A673 (cell line): ENCODE data around the gene RNF213. TPM values are rescaled to one million over a fixed set of nuclear protein-coding genes. Genes with fewer than 3 reads are reported as not detected.

Experiments used
- BruUV-seq: library from RNA; stranded (reverse); fragments of 400-500 nt; replicated peaks from 2 replicates; lab custom pipeline; 2021; lab: Mats Ljungman, UMichigan
- CTCF ChIA-PET: fragments of 300-600 bp; sonication (Branson Sonifier 250); formaldehyde crosslinking; loops from one replicate; lab custom pipeline; 2022; ENCODE audit warnings: antibody characterized with exemption; lab: Charles Lee
- POLR2A ChIA-PET: fragments of 300-600 bp; sonication (Branson Sonifier 250); formaldehyde crosslinking; loops from one replicate; lab custom pipeline; 2022; ENCODE audit warnings: antibody characterized with exemption; ENCODE audit not compliant: low non-redundant PET; lab: Charles Lee
- DNase-seq: peaks from one replicate; pipeline ENCODE4 v3.0.0-alpha.2; 2015; ENCODE audit warnings: low spot score
- H3K27ac ChIP-seq: fragments of 200-600 bp; sonication (generic); 2 replicates; pipeline ENCODE4 v1.5.1; 2016; ENCODE audit warnings: mixed run types, low read depth, mild to moderate bottlenecking, mixed read lengths, antibody characterized with exemption, low read length; ENCODE audit not compliant: poor library complexity, severe bottlenecking
- H3K27me3 ChIP-seq: fragments of 200-600 bp; sonication (generic); replicated peaks from 2 replicates; pipeline ENCODE4 v1.6.1; 2017; ENCODE audit warnings: mixed run types, low read depth, mild to moderate bottlenecking, mixed read lengths, antibody characterized with exemption, low read length; ENCODE audit not compliant: insufficient read depth, poor library complexity
- H3K36me3 ChIP-seq: fragments of 200-600 bp; sonication (generic); 2 replicates; pipeline ENCODE4 v1.6.1; 2016; ENCODE audit warnings: mixed run types, mild to moderate bottlenecking, mixed read lengths, antibody characterized with exemption, low read length; ENCODE audit not compliant: insufficient read depth, poor library complexity, severe bottlenecking
- H3K4me1 ChIP-seq: fragments of 200-600 bp; sonication (generic); 2 replicates; pipeline ENCODE4 v1.6.1; 2017; ENCODE audit warnings: mixed run types, mild to moderate bottlenecking, mixed read lengths, antibody characterized with exemption, low read length; ENCODE audit not compliant: insufficient read depth, poor library complexity, severe bottlenecking
- H3K4me3 ChIP-seq: fragments of 200-600 bp; sonication (generic); 2 replicates; pipeline ENCODE4 v1.5.1; 2016; ENCODE audit warnings: low read depth, mixed run types, mild to moderate bottlenecking, mixed read lengths, low read length; ENCODE audit not compliant: poor library complexity, severe bottlenecking
- H3K9me3 ChIP-seq: fragments of 200-600 bp; sonication (generic); 2 replicates; pipeline ENCODE4 v1.6.1; 2016; ENCODE audit warnings: mixed run types, low read depth, mild to moderate bottlenecking, mixed read lengths, antibody characterized with exemption, low read length; ENCODE audit not compliant: poor library complexity, severe bottlenecking
- CTCF ChIP-seq: fragments of 300-800, 200-600 bp; sonication (generic); conservative IDR thresholded peaks from 2 replicates; pipeline ENCODE4 v1.5.1; 2017; ENCODE audit warnings: low read depth, mild to moderate bottlenecking, antibody characterized with exemption, low read length, moderate library complexity, mixed read lengths
- EZH2 ChIP-seq: fragments of 200-600 bp; sonication (generic); IDR thresholded peaks from 2 replicates; pipeline ENCODE4 v1.6.1; 2017; ENCODE audit warnings: borderline replicate concordance, low read depth, mild to moderate bottlenecking, mixed read lengths, antibody characterized with exemption, low read length; ENCODE audit not compliant: poor library complexity, severe bottlenecking
- intact Hi-C: fragments of 100-400 bp; cut with micrococcal nuclease; formaldehyde crosslinking; loops from one replicate; pipeline ENCODE4 v1.10.0; 2022; ENCODE audit not compliant: unreplicated experiment
- total RNA-seq: library from RNA; stranded (reverse); gene quantifications from 2 replicates; pipeline ENCODE4 v1.2.3, GENCODE V29; 2021

RNF213 gene
- total RNA-seq, 1 experiment from 2014 or later, result 78.0 TPM

- TF ChIP-seq CTCF, result no peak
- TF ChIP-seq EZH2, result no peak
- peak; percentile 76 for DNase-seq
- Histone ChIP-seq H3K9me3 (no peaks in the 10 kb centered on the region), H3K36me3 (no peaks in the 10 kb centered on the region), H3K4me1 (peaks cover 6% of the 10 kb centered on the region), H3K4me3 (no peak overlapping the region), H3K27me3 (peaks cover 15% of the 10 kb centered on the region), H3K27ac (no peak overlapping the region)
- no TSS peak for BruUV-seq
- ChIA-PET CTCF (no interaction called here), POLR2A (no interaction called here)
- intact Hi-C loops, result no loop called here
These were observed 180.5 kb downstream of the RNF213 start for GRCh38 chr17:80441133-80441578.

GRCh38 chr17:80441598-80442322, 181.1 kb downstream of the RNF213 start:
- Histone ChIP-seq H3K27ac (no peak overlapping the region), H3K27me3 (peaks cover 12% of the 10 kb centered on the region), H3K4me1 (peaks cover 6% of the 10 kb centered on the region), H3K4me3 (no peak overlapping the region), H3K9me3 (no peaks in the 10 kb centered on the region), H3K36me3 (no peaks in the 10 kb centered on the region)
- no peak for TF ChIP-seq CTCF
- no peak for TF ChIP-seq EZH2
- BruUV-seq, result no TSS peak
- CTCF ChIA-PET, result no interaction called here
- intact Hi-C loops, result no loop called here
- POLR2A ChIA-PET, result no interaction called here
- no peak for DNase-seq

GRCh38 chr17:80442323-80442659, 181.6 kb downstream of the RNF213 start:
- Histone ChIP-seq H3K27me3 (peaks cover 7% of the 10 kb centered on the region), H3K9me3 (no peaks in the 10 kb centered on the region), H3K4me3 (no peak overlapping the region), H3K36me3 (no peaks in the 10 kb centered on the region), H3K4me1 (peaks cover 6% of the 10 kb centered on the region), H3K27ac (no peak overlapping the region)
- ChIA-PET CTCF (no interaction called here), POLR2A (no interaction called here)
- DNase-seq, result no peak
- intact Hi-C loops, result no loop called here
- BruUV-seq, result no TSS peak
- TF ChIP-seq EZH2, result no peak
- TF ChIP-seq CTCF, result no peak
